ENCODE measurements around the gene CDON.

CDON gene

GRCh38 chr11:125935056-125935455 is 127.6 kb downstream of the CDON start:
- no peak for DNase-seq (ENCODE audit: low read depth)
- no peak overlapping the region for H3K4me3 ChIP-seq (ENCODE audit: low read depth, low read length)
- TF ChIP-seq CTCF (IDR thresholded peaks at IDR 0.05; ENCODE audit: control insufficient read depth, extremely low read depth, insufficient read depth): peak; percentile 27

GRCh38 chr11:125934473-125934872 is 128.2 kb downstream of the CDON start:
- no peak overlapping the region for H3K4me3 ChIP-seq (ENCODE audit: low read depth, low read length)
- DNase-seq (ENCODE audit: low read depth): no peak
- no peak for TF ChIP-seq CTCF (IDR thresholded peaks at IDR 0.05; ENCODE audit: control insufficient read depth, extremely low read depth, insufficient read depth)

GRCh38 chr11:125933030-125933813 is 129.4 kb downstream of the CDON start:
- DNase-seq (ENCODE audit: low read depth): no peak
- no peak for TF ChIP-seq CTCF (IDR thresholded peaks at IDR 0.05; ENCODE audit: control insufficient read depth, extremely low read depth, insufficient read depth)

GRCh38 chr11:125932301-125932700 is 130.4 kb downstream of the CDON start:
- no peak overlapping the region for H3K4me3 ChIP-seq (ENCODE audit: low read depth, low read length)
- TF ChIP-seq CTCF (IDR thresholded peaks at IDR 0.05; ENCODE audit: control insufficient read depth, extremely low read depth, insufficient read depth): no peak
- no peak for DNase-seq (ENCODE audit: low read depth)

More at GRCh38 chr11:125933030-125933813, 129.4 kb downstream of the CDON start:
- no peak overlapping the region for H3K4me3 ChIP-seq (ENCODE audit: low read depth, low read length)

GRCh38 chr11:125931668-125932067 is 131.0 kb downstream of the CDON start:
- H3K4me3 ChIP-seq (ENCODE audit: low read depth, low read length): no peak overlapping the region
- no peak for TF ChIP-seq CTCF (IDR thresholded peaks at IDR 0.05; ENCODE audit: control insufficient read depth, extremely low read depth, insufficient read depth)
- DNase-seq (ENCODE audit: low read depth): no peak

- no peak overlapping the region for H3K4me3 ChIP-seq (ENCODE audit: low read depth, low read length)
- no peak for DNase-seq (ENCODE audit: low read depth)
- TF ChIP-seq CTCF (IDR thresholded peaks at IDR 0.05; ENCODE audit: control insufficient read depth, extremely low read depth, insufficient read depth): no peak
Measured at GRCh38 chr11:125931116-125931515, 131.6 kb downstream of the CDON start.

GRCh38 chr11:125930076-125930450 is 132.6 kb downstream of the CDON start:
- H3K4me3 ChIP-seq (ENCODE audit: low read depth, low read length): no peak overlapping the region
- DNase-seq (ENCODE audit: low read depth): no peak
- TF ChIP-seq CTCF (IDR thresholded peaks at IDR 0.05; ENCODE audit: control insufficient read depth, extremely low read depth, insufficient read depth): no peak

Measured in LNCaP clone FGC (cell line).